ENCODE measurements around the gene GNLY.

The GNLY gene

GRCh38 chr2:85694052-85695025, at the start of gene GNLY:
GNLY (plus strand) TSS chr2:85694358; CDS start chr2:85694419, 61 bp downstream.
- no peak within 1 kb of the TSS for H3K4me3 ChIP-seq (ENCODE audit: low read length)

GRCh38 chr2:85644909-85645308, 49.2 kb upstream of the GNLY start:
- Histone ChIP-seq H3K27ac (ENCODE audit: low read length) (no peak overlapping the region), H3K27me3 (ENCODE audit: control insufficient read depth, insufficient read depth, low read length) (no peaks in the 10 kb centered on the region), H3K4me3 (ENCODE audit: low read length) (no peak overlapping the region), H3K9me3 (ENCODE audit: control insufficient read depth, low read depth, low read length) (no peaks in the 10 kb centered on the region), H3K9ac (ENCODE audit: low read length) (no peak overlapping the region), H3K4me1 (ENCODE audit: control insufficient read depth, low read depth, low read length) (no peaks in the 10 kb centered on the region), H3K36me3 (ENCODE audit: control insufficient read depth, low read depth, low read length) (peaks cover 96% of the 10 kb centered on the region)

More at GRCh38 chr2:85694052-85695025, at the start of gene GNLY:
- no peak within 1 kb of the TSS for H3K27ac ChIP-seq (ENCODE audit: low read length)
- H3K9ac ChIP-seq (ENCODE audit: low read length) = no peak within 1 kb of the TSS
- H3K4me1 ChIP-seq (ENCODE audit: control insufficient read depth, low read depth, low read length) = no peaks in the 10 kb centered on the region
- H3K36me3 ChIP-seq (ENCODE audit: control insufficient read depth, low read depth, low read length) = no peaks in the 10 kb centered on the region
- H3K27me3 ChIP-seq (ENCODE audit: control insufficient read depth, insufficient read depth, low read length) = no peaks in the 10 kb centered on the region
- H3K9me3 ChIP-seq (ENCODE audit: control insufficient read depth, low read depth, low read length) = no peaks in the 10 kb centered on the region

- H3K9me3 ChIP-seq (ENCODE audit: control insufficient read depth, low read depth, low read length) = no peaks in the 10 kb centered on the region
- no peaks in the 10 kb centered on the region for H3K4me1 ChIP-seq (ENCODE audit: control insufficient read depth, low read depth, low read length)
- H3K27me3 ChIP-seq (ENCODE audit: control insufficient read depth, insufficient read depth, low read length) = no peaks in the 10 kb centered on the region
- H3K4me3 ChIP-seq (ENCODE audit: low read length) = no peak overlapping the region
- H3K27ac ChIP-seq (ENCODE audit: low read length) = no peak overlapping the region
- H3K9ac ChIP-seq (ENCODE audit: low read length) = no peak overlapping the region
- peaks cover 94% of the 10 kb centered on the region for H3K36me3 ChIP-seq (ENCODE audit: control insufficient read depth, low read depth, low read length)
Observed at GRCh38 chr2:85646166-85646565, 48.0 kb upstream of the GNLY start.

DNA sequence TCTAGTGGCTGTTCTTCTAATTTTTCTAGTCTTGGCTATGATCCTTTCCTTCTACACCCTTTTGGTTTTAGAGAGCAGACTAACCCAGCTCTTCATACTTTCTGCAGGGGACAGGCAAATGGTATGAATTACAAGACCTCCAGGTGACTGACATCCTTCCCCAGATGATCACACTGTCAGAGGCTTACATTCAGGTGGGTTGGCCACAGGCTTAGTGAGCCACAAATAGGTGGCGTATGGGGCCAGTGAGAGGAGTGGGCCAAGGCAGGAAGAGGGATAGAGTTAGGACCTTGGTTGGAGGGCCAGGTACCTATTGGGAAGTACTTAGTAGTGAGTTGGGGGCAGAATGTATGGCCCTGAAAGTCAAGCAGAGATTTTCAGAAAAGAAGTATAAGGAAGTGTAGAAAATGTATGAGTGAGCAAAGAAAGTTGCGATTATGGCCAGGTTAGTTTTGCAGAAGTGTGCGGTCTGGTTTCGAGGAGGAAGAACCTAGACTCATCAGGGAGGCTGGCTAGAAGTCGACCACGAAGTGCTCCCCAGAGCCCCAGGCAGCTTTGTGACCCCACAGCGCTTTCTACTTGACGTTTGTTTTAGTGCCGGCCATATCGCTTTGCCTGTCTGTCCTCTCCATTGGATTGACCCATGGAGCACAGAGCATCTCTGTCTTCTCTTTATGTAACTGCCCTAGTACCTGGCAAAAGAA, 46.2 kb upstream of the GNLY start:
- H3K36me3 ChIP-seq (ENCODE audit: control insufficient read depth, low read depth, low read length) = peaks cover 87% of the 10 kb centered on the region
- H3K27me3 ChIP-seq (ENCODE audit: control insufficient read depth, insufficient read depth, low read length) = no peaks in the 10 kb centered on the region
- H3K4me3 ChIP-seq (ENCODE audit: low read length) = no peak overlapping the region
- no peak overlapping the region for H3K27ac ChIP-seq (ENCODE audit: low read length)
- no peak overlapping the region for H3K9ac ChIP-seq (ENCODE audit: low read length)
- H3K9me3 ChIP-seq (ENCODE audit: control insufficient read depth, low read depth, low read length) = no peaks in the 10 kb centered on the region
- no peaks in the 10 kb centered on the region for H3K4me1 ChIP-seq (ENCODE audit: control insufficient read depth, low read depth, low read length)

DNA sequence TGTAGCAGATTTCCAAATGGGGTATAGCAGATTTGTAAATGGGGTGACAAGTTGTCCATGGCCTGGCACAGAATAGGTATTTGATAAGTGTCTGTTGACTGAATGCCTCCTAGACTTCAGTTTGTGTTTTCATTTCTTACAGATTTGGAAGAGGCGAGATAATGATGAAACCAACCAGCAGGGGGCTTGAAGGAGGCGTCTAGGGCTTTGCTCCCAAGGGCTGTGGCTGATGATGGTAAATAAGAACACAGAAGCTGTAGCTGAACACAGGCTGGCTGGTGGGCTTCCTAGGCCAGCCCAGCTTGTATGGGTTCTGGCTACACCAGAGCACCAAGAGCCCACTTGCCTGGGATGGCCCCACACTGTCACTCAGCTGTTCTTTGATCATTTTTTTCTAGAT, 45.5 kb upstream of the GNLY start:
- Histone ChIP-seq H3K27me3 (ENCODE audit: control insufficient read depth, insufficient read depth, low read length) (no peaks in the 10 kb centered on the region), H3K9ac (ENCODE audit: low read length) (no peak overlapping the region), H3K9me3 (ENCODE audit: control insufficient read depth, low read depth, low read length) (no peaks in the 10 kb centered on the region), H3K27ac (ENCODE audit: low read length) (no peak overlapping the region), H3K36me3 (ENCODE audit: control insufficient read depth, low read depth, low read length) (peaks cover 82% of the 10 kb centered on the region), H3K4me3 (ENCODE audit: low read length) (no peak overlapping the region), H3K4me1 (ENCODE audit: control insufficient read depth, low read depth, low read length) (no peaks in the 10 kb centered on the region)

DNA sequence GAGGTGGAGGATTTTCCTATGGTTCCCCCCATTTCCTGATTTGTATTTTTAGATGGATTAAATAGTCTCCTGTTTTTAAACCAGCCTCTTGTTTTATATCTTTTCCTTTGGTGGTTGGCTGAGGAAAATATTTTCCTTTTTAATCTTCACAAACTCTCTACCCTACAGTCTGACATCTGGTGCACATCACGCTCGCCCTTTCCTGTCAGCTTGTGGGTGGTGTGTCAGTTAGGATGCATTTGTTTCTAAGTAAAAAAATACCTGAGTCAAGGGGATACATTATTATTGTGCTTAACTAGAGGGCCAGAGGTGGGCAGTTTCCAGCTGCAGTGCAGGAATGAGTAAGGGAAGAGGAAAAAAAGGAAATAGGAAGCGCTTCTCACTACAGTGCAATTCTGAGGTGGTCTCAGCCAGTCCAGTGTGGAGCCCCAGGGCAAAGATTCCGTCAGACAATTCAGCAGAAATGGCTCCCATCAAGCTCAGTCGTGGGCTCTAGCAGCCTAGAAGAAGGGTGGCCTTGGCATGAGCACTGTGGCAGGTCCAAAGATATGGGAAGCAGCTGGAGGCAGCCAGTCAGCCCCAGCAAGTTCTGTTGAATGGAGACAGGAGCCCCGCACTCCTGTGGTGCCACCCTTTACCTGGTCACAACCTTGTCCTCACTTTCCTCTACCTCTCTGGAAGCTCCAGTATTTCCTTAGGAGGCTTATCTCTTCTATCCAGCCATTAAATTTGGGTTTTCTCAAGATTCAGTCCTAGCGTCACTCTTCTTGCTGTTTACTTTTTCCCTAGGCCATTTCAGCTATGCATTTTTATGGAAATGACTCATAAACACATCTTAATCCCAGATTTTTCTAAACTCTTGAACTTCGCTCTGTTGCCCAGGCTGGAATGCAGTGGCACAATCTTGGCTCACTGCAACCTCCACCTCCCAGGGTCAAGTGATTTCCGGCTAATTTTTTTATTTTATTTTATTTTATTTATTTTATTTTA, 44.7 kb upstream of the GNLY start:
- H3K27ac ChIP-seq (ENCODE audit: low read length) = no peak overlapping the region
- no peaks in the 10 kb centered on the region for H3K9me3 ChIP-seq (ENCODE audit: control insufficient read depth, low read depth, low read length)
- no peaks in the 10 kb centered on the region for H3K27me3 ChIP-seq (ENCODE audit: control insufficient read depth, insufficient read depth, low read length)
- peaks cover 74% of the 10 kb centered on the region for H3K36me3 ChIP-seq (ENCODE audit: control insufficient read depth, low read depth, low read length)
- no peaks in the 10 kb centered on the region for H3K4me1 ChIP-seq (ENCODE audit: control insufficient read depth, low read depth, low read length)
- no peak overlapping the region for H3K4me3 ChIP-seq (ENCODE audit: low read length)
- H3K9ac ChIP-seq (ENCODE audit: low read length) = no peak overlapping the region

GRCh38 chr2:85650456-85650855, 43.7 kb upstream of the GNLY start:
- H3K9me3 ChIP-seq (ENCODE audit: control insufficient read depth, low read depth, low read length) = no peaks in the 10 kb centered on the region
- peaks cover 64% of the 10 kb centered on the region for H3K36me3 ChIP-seq (ENCODE audit: control insufficient read depth, low read depth, low read length)
- H3K9ac ChIP-seq (ENCODE audit: low read length) = no peak overlapping the region
- no peak overlapping the region for H3K27ac ChIP-seq (ENCODE audit: low read length)
- no peak overlapping the region for H3K4me3 ChIP-seq (ENCODE audit: low read length)
- no peaks in the 10 kb centered on the region for H3K27me3 ChIP-seq (ENCODE audit: control insufficient read depth, insufficient read depth, low read length)
- no peaks in the 10 kb centered on the region for H3K4me1 ChIP-seq (ENCODE audit: control insufficient read depth, low read depth, low read length)

DNA sequence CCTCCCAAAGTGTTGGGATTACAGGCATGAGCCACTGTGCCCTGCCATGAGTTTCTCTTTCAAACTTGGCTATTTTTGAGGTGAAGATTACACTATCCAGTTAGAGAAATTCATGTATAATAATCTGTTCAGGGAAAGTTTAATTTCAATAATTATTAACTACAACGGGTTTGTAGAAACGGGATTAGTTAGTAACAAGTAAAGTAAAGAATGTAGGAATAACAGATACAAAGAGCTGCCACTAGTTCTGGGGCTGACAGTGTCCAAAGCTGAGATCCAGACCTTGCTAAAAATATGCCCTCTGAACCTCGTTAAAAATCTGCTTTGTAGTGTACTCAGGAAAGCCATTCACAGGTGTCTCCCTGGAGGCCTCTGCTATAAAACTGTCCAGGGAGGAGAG, 43.1 kb upstream of the GNLY start:
- Histone ChIP-seq H3K36me3 (ENCODE audit: control insufficient read depth, low read depth, low read length) (peaks cover 58% of the 10 kb centered on the region), H3K4me3 (ENCODE audit: low read length) (no peak overlapping the region), H3K4me1 (ENCODE audit: control insufficient read depth, low read depth, low read length) (no peaks in the 10 kb centered on the region), H3K9ac (ENCODE audit: low read length) (no peak overlapping the region), H3K27ac (ENCODE audit: low read length) (no peak overlapping the region), H3K27me3 (ENCODE audit: control insufficient read depth, insufficient read depth, low read length) (no peaks in the 10 kb centered on the region), H3K9me3 (ENCODE audit: control insufficient read depth, low read depth, low read length) (no peaks in the 10 kb centered on the region)

DNA sequence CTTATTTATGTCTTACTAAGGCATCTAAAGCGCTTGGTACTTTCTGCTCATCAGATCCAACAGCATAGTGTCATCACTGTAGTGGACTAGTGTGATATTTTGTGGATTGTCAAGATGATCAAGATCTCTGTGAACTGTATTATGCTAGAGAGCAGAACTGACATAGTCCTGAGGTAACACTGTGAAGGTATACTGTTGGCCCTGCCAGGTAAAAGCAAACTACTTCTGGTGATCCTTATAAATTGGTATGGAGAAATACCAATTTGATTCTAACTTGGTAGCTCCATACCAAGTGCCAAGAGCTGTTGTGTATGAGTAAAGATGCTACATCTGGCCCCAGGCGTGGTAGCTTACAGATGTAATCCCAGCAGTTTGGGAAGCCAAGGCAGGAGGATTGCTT, 42.1 kb upstream of the GNLY start:
- peaks cover 48% of the 10 kb centered on the region for H3K36me3 ChIP-seq (ENCODE audit: control insufficient read depth, low read depth, low read length)
- H3K4me1 ChIP-seq (ENCODE audit: control insufficient read depth, low read depth, low read length) = no peaks in the 10 kb centered on the region
- H3K9me3 ChIP-seq (ENCODE audit: control insufficient read depth, low read depth, low read length) = no peaks in the 10 kb centered on the region
- H3K9ac ChIP-seq (ENCODE audit: low read length) = no peak overlapping the region
- H3K4me3 ChIP-seq (ENCODE audit: low read length) = no peak overlapping the region
- no peak overlapping the region for H3K27ac ChIP-seq (ENCODE audit: low read length)
- H3K27me3 ChIP-seq (ENCODE audit: control insufficient read depth, insufficient read depth, low read length) = no peaks in the 10 kb centered on the region

GRCh38 chr2:85653996-85654395, 40.2 kb upstream of the GNLY start:
- peaks cover 29% of the 10 kb centered on the region for H3K36me3 ChIP-seq (ENCODE audit: control insufficient read depth, low read depth, low read length)
- H3K27ac ChIP-seq (ENCODE audit: low read length) = no peak overlapping the region
- H3K27me3 ChIP-seq (ENCODE audit: control insufficient read depth, insufficient read depth, low read length) = no peaks in the 10 kb centered on the region
- H3K9me3 ChIP-seq (ENCODE audit: control insufficient read depth, low read depth, low read length) = no peaks in the 10 kb centered on the region
- no peaks in the 10 kb centered on the region for H3K4me1 ChIP-seq (ENCODE audit: control insufficient read depth, low read depth, low read length)
- no peak overlapping the region for H3K9ac ChIP-seq (ENCODE audit: low read length)
- no peak overlapping the region for H3K4me3 ChIP-seq (ENCODE audit: low read length)

DNA sequence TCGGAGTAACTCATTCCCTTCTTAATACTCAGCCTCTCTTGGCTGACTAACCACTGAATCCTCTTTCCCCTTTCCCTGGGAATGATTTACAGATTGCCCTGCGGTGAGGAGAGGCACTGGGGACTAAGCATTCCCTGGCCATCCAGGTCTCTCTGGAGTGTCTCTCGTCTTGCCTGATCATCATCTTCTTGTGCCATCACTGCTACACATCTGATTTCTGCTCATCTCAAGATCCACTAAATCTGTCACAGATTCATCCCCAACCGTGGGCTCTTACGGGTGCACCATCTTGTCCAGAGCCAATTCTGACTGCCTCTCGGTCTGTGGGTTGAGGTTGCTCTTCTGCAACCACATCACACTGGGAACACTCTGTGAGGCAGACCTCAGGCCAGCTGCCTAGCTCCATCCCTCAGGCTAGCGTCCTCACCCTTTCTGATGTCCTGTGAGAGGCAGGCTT, 38.2 kb upstream of the GNLY start:
- no peak overlapping the region for H3K9ac ChIP-seq (ENCODE audit: low read length)
- no peaks in the 10 kb centered on the region for H3K27me3 ChIP-seq (ENCODE audit: control insufficient read depth, insufficient read depth, low read length)
- no peaks in the 10 kb centered on the region for H3K4me1 ChIP-seq (ENCODE audit: control insufficient read depth, low read depth, low read length)
- no peak overlapping the region for H3K27ac ChIP-seq (ENCODE audit: low read length)
- no peak overlapping the region for H3K4me3 ChIP-seq (ENCODE audit: low read length)
- peaks cover 13% of the 10 kb centered on the region for H3K36me3 ChIP-seq (ENCODE audit: control insufficient read depth, low read depth, low read length)
- no peaks in the 10 kb centered on the region for H3K9me3 ChIP-seq (ENCODE audit: control insufficient read depth, low read depth, low read length)
